Measurements from ENCODE around the gene CADM2.
"Not testable (repeated sequence)": the region's sequence is repeated elsewhere in the genome, so short reads cannot be mapped to it uniquely, and the experiment has no call there.

Gene CADM2

GRCh38 chr3:85502148-85502875 is 543.5 kb downstream of the CADM2 start:
- H3K79me2 ChIP-seq (ENCODE audit: insufficient read depth, low read length), result no peaks in the 10 kb centered on the region
- no peaks in the 10 kb centered on the region for H3K27me3 ChIP-seq (ENCODE audit: insufficient read depth, low read length)
- no peaks in the 10 kb centered on the region for H4K20me1 ChIP-seq (ENCODE audit: insufficient read depth, low read length)
- no peaks in the 10 kb centered on the region for H3K9me2 ChIP-seq (ENCODE audit: low read depth, low read length)
- H3K4me2 ChIP-seq (ENCODE audit: low read length), result no peak overlapping the region
- no peak for TF ChIP-seq CTCF (IDR thresholded peaks at IDR 0.05; ENCODE audit: low read length)
- no peak for TF ChIP-seq EZH2 (IDR thresholded peaks at IDR 0.05; ENCODE audit: borderline replicate concordance, low read length)
- no peak overlapping the region for H2AFZ ChIP-seq (ENCODE audit: low read length)
- no peaks in the 10 kb centered on the region for H3K36me3 ChIP-seq (ENCODE audit: insufficient read depth, low read length)
- no peak overlapping the region for H3K4me3 ChIP-seq (ENCODE audit: low read depth, low read length, poor library complexity, severe bottlenecking)
- no peak overlapping the region for H3K27ac ChIP-seq (ENCODE audit: low read depth, low read length, poor library complexity, severe bottlenecking)
- H3K9ac ChIP-seq (ENCODE audit: low read length), result no peak overlapping the region
- no peaks in the 10 kb centered on the region for H3K9me3 ChIP-seq (ENCODE audit: low read length)
- H3K4me1 ChIP-seq (ENCODE audit: insufficient read depth, low read length, severe bottlenecking), result no peaks in the 10 kb centered on the region
- H3F3A ChIP-seq (ENCODE audit: insufficient read depth, low read length), result no peaks in the 10 kb centered on the region

- H3K9me3 ChIP-seq (ENCODE audit: low read length); H3K79me2 ChIP-seq (ENCODE audit: insufficient read depth, low read length); H2AFZ ChIP-seq (ENCODE audit: low read length); H3K9ac ChIP-seq (ENCODE audit: low read length); H3K4me3 ChIP-seq (ENCODE audit: low read depth, low read length, poor library complexity, severe bottlenecking); H3K9me2 ChIP-seq (ENCODE audit: low read depth, low read length); H3K36me3 ChIP-seq (ENCODE audit: insufficient read depth, low read length); H3K4me1 ChIP-seq (ENCODE audit: insufficient read depth, low read length, severe bottlenecking); H3F3A ChIP-seq (ENCODE audit: insufficient read depth, low read length); H4K20me1 ChIP-seq (ENCODE audit: insufficient read depth, low read length); H3K27me3 ChIP-seq (ENCODE audit: insufficient read depth, low read length); H3K27ac ChIP-seq (ENCODE audit: low read depth, low read length, poor library complexity, severe bottlenecking); H3K4me2 ChIP-seq (ENCODE audit: low read length): not testable (repeated sequence)
Measured at GRCh38 chr3:85504129-85504784, 545.5 kb downstream of the CADM2 start.

GRCh38 chr3:85504785-85505511 is 546.2 kb downstream of the CADM2 start:
- H3K4me3 ChIP-seq (ENCODE audit: low read depth, low read length, poor library complexity, severe bottlenecking); H4K20me1 ChIP-seq (ENCODE audit: insufficient read depth, low read length): not testable (repeated sequence)

GRCh38 chr3:85507052-85507451 is 548.3 kb downstream of the CADM2 start:
- not testable (repeated sequence) for H3K9me2 ChIP-seq (ENCODE audit: low read depth, low read length); H3K9me3 ChIP-seq (ENCODE audit: low read length); H3K27ac ChIP-seq (ENCODE audit: low read depth, low read length, poor library complexity, severe bottlenecking); H3K79me2 ChIP-seq (ENCODE audit: insufficient read depth, low read length); H3K27me3 ChIP-seq (ENCODE audit: insufficient read depth, low read length); H3K36me3 ChIP-seq (ENCODE audit: insufficient read depth, low read length); H3K4me3 ChIP-seq (ENCODE audit: low read depth, low read length, poor library complexity, severe bottlenecking); H3K9ac ChIP-seq (ENCODE audit: low read length); H3K4me1 ChIP-seq (ENCODE audit: insufficient read depth, low read length, severe bottlenecking); H3K4me2 ChIP-seq (ENCODE audit: low read length); H4K20me1 ChIP-seq (ENCODE audit: insufficient read depth, low read length); H2AFZ ChIP-seq (ENCODE audit: low read length); H3F3A ChIP-seq (ENCODE audit: insufficient read depth, low read length)

More at GRCh38 chr3:85504785-85505511, 546.2 kb downstream of the CADM2 start:
- not testable (repeated sequence) for H3K9me3 ChIP-seq (ENCODE audit: low read length); H3K36me3 ChIP-seq (ENCODE audit: insufficient read depth, low read length); H3K27me3 ChIP-seq (ENCODE audit: insufficient read depth, low read length); H3K9ac ChIP-seq (ENCODE audit: low read length); H3K27ac ChIP-seq (ENCODE audit: low read depth, low read length, poor library complexity, severe bottlenecking); H3K79me2 ChIP-seq (ENCODE audit: insufficient read depth, low read length); H3K4me1 ChIP-seq (ENCODE audit: insufficient read depth, low read length, severe bottlenecking); H3K4me2 ChIP-seq (ENCODE audit: low read length); H3K9me2 ChIP-seq (ENCODE audit: low read depth, low read length); H2AFZ ChIP-seq (ENCODE audit: low read length); H3F3A ChIP-seq (ENCODE audit: insufficient read depth, low read length)
